HL-60 (cell line): Measurements from ENCODE around the gene FXR2.

ENCODE experiments used
- GABPA ChIP-seq: IDR thresholded peaks from 2 replicates; pipeline ENCODE4 v1.6.1; 2012; ENCODE audit warnings: low read depth
- POLR2AphosphoS5 ChIP-seq: IDR thresholded peaks from 2 replicates; pipeline ENCODE4 v1.6.1; 2012; ENCODE audit warnings: low read depth
- SPI1 ChIP-seq: IDR thresholded peaks from 2 replicates; pipeline ENCODE4 v1.6.1; 2012; ENCODE audit warnings: low read depth, mild to moderate bottlenecking, borderline replicate concordance
- TF ChIP-seq, protein P1 (sequence below): IDR thresholded peaks from one replicate; pipeline ENCODE4 v1.5.1; 2011; ENCODE audit warnings: low read length, control low read depth, inconsistent platforms; ENCODE audit not compliant: insufficient read depth
- TF ChIP-seq, protein P2 (sequence below): IDR thresholded peaks from 2 replicates; pipeline ENCODE4 v1.6.1; 2012; ENCODE audit warnings: low read depth; ENCODE audit not compliant: insufficient replicate concordance

DNA sequence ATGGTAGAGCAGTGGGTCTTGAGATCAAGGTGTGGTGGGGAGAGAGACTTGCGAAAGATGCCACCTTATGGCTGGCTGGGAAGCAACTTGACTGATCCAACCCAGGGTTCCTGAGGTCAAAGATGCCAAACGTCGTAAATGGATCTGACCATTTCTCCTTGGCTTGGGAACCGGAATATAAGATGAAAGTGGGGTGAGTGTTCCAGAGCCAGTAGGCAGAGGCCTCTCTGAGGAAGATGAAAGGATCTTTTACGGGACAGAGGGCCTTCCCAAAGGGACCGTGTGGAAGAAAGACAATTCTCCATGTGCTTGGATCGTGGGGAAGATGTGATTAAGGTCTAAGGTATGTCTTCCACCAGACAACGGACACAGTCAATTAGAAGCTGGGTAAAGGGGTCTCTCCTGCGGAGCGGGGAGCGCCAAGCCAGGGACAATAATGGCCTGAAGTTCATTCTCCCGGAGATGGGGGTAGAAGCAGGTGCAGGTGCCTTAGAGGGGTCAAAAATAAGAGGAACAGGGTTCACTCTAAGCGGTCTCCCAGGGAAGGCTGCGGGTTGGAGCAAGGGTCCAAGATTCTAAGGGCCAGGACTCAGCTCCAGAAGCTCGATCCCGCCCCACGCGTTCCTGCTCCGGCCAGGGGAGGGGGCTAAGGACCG is 800 bp downstream of the FXR2 start:
- TF ChIP-seq, protein P1, sequence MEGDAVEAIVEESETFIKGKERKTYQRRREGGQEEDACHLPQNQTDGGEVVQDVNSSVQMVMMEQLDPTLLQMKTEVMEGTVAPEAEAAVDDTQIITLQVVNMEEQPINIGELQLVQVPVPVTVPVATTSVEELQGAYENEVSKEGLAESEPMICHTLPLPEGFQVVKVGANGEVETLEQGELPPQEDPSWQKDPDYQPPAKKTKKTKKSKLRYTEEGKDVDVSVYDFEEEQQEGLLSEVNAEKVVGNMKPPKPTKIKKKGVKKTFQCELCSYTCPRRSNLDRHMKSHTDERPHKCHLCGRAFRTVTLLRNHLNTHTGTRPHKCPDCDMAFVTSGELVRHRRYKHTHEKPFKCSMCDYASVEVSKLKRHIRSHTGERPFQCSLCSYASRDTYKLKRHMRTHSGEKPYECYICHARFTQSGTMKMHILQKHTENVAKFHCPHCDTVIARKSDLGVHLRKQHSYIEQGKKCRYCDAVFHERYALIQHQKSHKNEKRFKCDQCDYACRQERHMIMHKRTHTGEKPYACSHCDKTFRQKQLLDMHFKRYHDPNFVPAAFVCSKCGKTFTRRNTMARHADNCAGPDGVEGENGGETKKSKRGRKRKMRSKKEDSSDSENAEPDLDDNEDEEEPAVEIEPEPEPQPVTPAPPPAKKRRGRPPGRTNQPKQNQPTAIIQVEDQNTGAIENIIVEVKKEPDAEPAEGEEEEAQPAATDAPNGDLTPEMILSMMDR: no peak
- TF ChIP-seq POLR2AphosphoS5: no peak
- no peak for TF ChIP-seq GABPA
- TF ChIP-seq, protein P2, sequence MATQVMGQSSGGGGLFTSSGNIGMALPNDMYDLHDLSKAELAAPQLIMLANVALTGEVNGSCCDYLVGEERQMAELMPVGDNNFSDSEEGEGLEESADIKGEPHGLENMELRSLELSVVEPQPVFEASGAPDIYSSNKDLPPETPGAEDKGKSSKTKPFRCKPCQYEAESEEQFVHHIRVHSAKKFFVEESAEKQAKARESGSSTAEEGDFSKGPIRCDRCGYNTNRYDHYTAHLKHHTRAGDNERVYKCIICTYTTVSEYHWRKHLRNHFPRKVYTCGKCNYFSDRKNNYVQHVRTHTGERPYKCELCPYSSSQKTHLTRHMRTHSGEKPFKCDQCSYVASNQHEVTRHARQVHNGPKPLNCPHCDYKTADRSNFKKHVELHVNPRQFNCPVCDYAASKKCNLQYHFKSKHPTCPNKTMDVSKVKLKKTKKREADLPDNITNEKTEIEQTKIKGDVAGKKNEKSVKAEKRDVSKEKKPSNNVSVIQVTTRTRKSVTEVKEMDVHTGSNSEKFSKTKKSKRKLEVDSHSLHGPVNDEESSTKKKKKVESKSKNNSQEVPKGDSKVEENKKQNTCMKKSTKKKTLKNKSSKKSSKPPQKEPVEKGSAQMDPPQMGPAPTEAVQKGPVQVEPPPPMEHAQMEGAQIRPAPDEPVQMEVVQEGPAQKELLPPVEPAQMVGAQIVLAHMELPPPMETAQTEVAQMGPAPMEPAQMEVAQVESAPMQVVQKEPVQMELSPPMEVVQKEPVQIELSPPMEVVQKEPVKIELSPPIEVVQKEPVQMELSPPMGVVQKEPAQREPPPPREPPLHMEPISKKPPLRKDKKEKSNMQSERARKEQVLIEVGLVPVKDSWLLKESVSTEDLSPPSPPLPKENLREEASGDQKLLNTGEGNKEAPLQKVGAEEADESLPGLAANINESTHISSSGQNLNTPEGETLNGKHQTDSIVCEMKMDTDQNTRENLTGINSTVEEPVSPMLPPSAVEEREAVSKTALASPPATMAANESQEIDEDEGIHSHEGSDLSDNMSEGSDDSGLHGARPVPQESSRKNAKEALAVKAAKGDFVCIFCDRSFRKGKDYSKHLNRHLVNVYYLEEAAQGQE: no peak
- TF ChIP-seq SPI1: no peak
